Stimulated activated CD4-positive, alpha-beta T cell treated with anti-CD3 and anti-CD28 coated beads, Interleukin-15, amount 100 ng/mL, for 1 hour (primary cell): ENCODE results near the gene MAP2K3.

Experiments used
- DNase-seq, 2 donors: peaks; one replicate each; pipeline ENCODE4 v3.0.0-alpha.2; 2020; ENCODE audit warnings: low read depth in 1 of 2, low spot score in 1 of 2

The MAP2K3 gene

GRCh38 chr17:21252796-21253645, 31.5 kb upstream of the MAP2K3 start, which contains the start of gene NATD1:
Gene NATD1 (minus strand): TSS chr17:21253410. CDS start chr17:21253264, 146 bp downstream.
- peak; percentile 54 to 63 for DNase-seq

DNA sequence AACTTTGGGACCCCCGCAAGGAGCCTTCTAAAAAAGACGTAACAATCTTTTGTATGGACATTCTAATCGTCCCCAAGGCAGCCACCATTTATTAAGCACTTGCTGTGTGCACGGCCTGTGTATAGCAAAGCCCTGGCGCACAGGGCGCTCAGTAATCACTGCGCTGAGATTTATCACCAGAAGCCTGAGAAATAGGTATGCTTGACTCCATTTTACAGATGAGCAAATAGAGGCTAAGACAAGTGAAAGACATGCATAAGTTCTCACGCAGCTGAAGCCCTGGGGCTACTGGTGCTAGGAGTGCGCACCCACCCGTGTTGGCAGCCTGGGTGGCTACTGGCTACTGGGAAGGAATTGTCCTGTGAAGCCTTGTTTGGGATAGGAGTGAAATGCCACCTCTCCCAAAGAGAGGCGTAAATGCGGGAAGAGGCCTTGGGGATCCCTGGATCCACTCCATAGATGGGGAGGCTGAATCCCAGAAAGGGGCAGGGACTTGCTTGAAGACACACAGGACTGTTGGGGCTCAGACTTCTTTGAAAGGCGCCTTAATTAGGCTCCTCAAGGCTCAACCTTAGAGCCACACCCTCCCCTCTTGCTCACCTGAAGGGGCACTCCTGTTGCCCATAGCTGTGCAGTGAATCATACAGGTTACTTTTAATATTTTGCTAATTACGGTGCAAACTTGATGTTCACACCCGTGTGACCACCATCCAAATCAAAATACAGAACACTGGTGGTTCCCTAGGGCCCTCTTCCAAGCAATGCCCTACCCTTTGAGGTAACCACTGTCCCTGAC, 30.7 kb upstream of the MAP2K3 start:
- no peak for DNase-seq

DNA sequence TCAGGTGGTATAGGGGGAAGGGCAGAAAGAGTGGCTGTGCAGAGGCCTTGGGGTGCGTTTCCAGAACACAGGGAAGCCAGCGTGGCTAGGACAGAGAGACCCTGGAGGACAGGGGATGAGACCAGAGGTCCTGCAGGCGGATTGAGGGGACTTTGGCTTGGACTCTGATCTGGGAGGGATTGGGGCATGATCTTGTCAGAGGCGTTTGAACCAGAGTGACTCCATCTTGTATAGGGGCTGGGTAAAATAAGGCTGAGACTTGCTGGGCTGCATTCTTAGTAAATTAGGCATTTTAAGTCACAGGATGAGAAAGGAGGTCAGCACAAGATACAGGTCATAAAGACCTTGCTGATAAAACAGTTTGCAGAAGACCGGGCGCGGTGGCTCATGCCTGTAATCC, 25.9 kb upstream of the MAP2K3 start:
- DNase-seq = no peak

DNA sequence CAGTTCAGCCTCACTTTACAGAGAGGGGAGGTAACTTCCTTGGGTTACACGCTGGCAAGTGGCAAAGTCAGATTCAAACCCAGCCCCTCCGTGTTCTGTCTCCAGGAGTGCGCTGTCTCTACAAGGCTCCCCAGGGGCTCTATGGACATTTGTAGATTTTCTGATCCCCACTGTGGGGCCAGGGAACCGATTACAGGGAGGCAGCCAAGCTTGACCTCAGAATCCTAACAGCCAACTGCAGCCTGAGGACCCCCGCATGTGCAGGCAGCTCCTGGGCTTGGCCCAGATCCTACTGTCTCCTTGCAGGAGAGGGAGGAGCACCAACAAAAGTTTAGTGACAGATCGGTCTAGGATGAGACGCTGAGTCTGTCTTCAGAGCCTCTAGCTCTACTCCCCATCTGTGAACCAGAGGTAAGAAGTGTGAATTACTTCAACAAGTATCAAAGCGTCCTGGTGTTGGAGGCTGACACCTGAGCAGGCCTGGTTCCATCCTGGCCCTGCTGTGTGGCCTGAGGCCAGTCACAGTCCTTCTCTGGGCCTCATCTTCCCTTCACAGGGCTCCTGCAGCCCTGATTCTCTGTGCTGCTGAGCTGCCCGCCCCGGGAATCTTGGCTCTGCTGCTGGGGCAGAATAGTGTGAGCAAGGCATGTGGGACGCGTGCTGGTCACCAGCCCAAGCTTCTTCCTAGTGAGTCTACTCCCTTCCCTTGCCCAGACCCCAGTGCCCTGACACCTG, 22.1 kb upstream of the MAP2K3 start:
- DNase-seq = no peak

GRCh38 chr17:21263376-21263775, 21.1 kb upstream of the MAP2K3 start:
- DNase-seq = no peak

DNA sequence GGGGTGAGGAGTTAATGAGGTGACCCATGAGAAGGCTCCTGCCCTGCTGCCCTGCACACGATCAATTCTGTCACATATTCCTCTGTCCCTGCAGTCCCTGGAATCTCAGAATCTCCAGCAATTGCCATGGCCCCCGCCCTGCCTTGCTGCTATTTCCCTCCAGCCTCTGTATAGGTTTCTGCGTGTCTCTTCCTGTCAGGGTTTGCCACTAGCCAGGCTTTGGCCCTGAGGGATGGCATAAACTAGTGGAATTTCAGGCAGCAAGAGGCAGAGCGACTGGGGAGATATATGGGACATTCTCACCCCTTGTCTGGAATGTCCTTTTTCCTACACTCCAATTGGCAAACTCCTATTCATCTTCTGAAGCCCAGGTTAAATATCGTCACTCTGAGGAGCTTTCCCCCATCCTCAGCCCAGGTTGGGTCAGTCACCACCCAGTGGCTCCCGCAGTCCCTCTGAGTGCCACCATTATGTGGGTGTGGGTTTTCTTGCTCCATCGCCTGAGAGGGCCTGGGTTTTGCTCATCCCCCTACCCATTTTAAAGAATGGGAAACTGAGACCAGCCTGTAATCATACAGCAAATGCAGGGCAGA, 15.8 kb upstream of the MAP2K3 start:
- no peak for DNase-seq

DNA sequence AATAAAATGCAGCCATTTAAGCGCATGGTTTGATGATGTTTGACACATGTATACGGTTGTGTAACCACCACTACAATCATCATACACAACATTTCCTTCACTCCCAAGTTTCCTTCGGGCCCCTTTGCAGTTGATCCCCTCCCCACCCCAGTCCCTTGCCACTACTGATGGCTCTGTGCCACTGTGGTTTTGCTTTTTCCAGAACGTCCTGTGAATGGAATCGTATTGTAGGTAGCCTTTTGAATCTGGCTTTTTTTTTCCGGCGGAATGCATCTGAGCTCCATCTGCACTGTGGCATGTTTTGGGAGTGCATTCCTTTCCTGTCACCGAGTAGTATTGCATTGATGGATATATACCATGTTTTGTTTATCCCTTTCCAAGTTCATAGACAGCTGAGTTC, 15.1 kb upstream of the MAP2K3 start:
- DNase-seq = no peak

DNA sequence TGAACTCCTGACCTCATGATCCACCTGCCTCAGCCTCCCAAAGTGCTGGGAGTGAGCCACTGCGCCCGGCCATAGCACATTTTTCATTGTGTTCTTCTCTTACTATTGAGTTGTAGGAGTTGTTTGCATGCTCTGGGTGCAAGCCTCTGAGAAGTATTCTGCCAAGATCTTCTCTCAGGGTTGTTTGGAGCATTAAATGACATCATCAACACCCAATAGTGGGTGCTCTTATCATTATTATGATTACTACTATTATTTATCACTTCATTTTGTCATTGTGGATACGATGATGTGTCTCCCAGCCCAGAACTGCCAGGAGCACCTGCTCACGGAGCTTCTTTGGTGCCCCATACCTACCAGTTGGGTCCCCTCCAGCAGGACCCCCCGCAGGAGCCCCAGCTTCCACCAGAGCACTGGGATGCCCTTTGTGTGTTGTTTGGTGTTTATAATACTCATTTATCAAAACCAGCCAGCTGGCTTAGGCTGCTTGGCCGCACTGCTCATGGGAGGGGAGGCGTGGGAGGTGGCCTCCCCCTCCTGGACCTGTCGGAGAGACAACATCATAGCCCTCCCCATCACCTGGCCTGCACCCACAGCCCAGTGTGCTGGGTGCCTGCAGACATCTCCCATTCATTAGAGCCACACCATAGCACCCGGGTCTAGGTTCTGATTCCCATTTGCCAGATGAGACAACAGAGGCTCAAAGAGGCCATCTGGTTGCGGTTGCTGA, 12.9 kb upstream of the MAP2K3 start:
- DNase-seq = no peak

DNA sequence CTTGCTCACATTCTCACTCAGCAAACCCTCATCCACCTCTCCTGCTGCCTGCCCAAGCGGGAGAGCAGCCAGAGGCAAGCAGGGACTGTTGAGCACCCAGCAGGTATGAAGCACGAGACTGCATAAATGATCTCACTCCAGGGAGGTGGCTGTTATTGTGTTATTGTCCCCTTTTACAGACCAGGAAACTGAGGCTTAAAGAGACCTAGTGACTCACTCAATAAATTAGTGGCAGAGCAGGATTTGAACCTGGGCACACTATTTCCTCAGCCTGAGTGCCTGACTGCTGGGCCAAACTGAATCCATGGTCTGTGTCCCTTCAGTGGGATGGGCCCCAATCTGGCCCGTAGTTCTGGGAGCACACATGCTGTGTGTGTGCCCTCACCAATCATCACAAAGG, 12.3 kb upstream of the MAP2K3 start:
- DNase-seq = no peak

DNA sequence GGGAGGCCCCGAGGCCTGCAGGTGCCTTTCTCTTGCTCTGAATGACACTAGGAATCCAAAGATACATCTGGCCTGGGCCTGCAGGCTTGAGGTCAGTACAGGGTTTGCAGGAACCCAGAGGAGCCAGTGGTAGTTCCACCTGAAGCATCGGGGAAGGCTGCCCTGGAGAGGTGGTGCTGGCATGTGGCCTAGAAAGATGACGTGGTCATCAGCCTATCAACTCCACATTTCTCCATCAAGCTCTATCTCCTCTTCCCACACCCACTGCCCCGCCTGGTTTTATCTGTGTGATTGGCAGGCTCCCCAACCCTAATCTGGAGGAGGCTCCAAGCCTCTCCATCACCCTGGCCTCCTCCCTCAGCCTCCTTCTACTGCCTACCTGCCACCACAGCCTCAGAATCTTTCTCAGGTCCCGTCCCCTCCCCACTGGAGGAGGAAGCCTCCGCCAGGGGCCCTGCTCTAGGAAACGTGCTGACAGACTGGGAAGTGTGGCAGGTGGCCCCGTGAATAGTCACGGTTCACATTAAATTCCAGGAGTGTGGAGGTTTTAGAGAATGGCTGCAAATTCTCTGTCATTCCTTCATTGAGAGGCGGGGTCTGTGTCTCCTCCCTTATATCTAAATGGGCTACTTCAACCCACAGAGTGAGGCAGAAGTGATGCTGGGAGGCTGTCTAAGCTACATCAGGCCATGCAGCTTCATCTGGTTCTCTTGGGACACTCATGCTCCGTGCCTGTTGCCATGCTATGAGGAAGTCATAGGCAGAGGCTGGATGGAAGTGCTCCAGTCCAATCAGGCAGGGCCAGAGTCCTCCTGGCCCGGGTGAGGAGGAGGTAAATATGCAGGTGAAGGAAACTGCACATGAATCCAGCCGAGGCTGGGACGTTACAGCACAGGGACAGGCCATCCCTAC, 11.4 kb upstream of the MAP2K3 start:
- DNase-seq = no peak

DNA sequence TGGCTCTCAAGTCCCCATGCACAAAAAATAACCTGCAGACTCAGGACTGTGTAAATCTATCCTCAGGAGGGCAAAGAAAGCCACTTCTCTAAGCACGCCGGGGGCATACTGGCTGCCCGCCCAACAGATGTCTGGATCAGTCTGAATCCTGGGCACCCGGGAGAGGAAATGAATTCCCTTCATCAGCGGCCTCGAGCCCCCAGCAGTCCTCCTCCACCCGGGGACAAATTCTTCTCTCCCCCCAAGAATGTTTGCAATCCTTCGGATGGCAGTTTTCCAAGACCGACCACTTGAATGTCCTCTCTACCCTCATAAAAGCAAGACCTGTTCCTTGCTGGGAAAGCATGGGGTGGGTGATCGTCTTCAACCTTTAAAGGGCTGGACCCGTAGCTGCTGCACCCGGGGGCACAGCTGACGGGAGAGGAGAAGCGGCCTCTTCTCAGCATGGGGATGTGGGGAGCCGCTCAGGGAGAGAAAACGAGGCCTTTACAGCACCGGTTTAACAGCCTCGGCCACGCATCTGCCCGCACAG, 9.4 kb upstream of the MAP2K3 start:
- no peak for DNase-seq

GRCh38 chr17:21275579-21276263, 8.8 kb upstream of the MAP2K3 start:
- peak; percentile 88 to 98 for DNase-seq

GRCh38 chr17:21276264-21276588, 8.3 kb upstream of the MAP2K3 start:
- no peak for DNase-seq

- no peak for DNase-seq
Observed at GRCh38 chr17:21277332-21277731, 7.2 kb upstream of the MAP2K3 start.

GRCh38 chr17:21278450-21279197, 5.9 kb upstream of the MAP2K3 start:
- DNase-seq = no peak

DNA sequence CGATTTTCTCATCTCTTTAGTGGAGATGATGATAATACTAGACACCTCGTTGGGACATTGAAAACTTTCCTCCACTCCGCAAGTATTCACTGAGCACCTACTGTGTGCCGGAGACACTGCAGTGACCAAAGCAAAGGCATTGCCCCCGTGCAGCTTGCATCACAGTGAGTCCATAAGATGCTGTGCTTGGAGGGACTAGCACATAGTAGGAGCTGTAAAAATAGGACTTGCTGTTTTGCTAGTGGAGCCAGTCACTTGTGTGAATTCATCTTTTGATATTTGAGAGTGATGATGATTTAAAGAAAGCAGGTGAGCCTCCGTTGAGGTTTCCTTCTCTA, 5.3 kb upstream of the MAP2K3 start:
- DNase-seq = no peak

DNA sequence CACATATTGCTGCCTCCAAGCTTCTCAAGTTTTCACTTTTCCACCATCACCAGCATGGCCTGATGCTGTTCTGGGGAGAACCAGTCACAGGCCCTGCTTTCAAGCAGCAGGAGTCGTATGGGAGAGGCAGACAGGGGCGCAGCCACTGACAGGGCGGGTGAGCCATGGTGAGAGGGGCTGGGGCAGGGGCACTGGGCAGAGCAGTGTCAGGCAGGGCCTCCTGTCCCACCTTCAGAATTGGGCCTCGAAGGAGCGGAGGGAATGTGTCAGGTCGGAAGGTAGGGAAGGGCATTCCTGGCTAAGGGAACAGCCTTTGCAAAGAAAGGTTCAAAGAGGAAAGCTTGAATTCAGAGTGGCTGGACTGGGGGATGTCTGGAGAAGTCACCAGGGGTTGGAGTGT, 4.9 kb upstream of the MAP2K3 start:
- no peak for DNase-seq

- peak; percentile 78 to 84 for DNase-seq
Observed at GRCh38 chr17:21280081-21280518, 4.4 kb upstream of the MAP2K3 start.
